ENCODE measurements around the gene TMOD2. TPM values are rescaled to one million over a fixed set of nuclear protein-coding genes. Genes with fewer than 3 reads are reported as not detected.

TMOD2 gene
- total RNA-seq, 1 experiment from 2014 or later = 3.0 TPM

- Histone ChIP-seq H2BK12ac (ENCODE audit: insufficient read length, low read depth, low read length) (no peak overlapping the region), H3K18ac (ENCODE audit: insufficient read length, low read depth, low read length) (no peak overlapping the region), H3K4me2 (ENCODE audit: insufficient read depth, insufficient read length, low read length) (no peak overlapping the region), H2BK15ac (ENCODE audit: low read depth, low read length) (no peak overlapping the region), H3K4me1 (ENCODE audit: insufficient read depth, low read length) (0 out of 2 replicates have a peak, but pooled peaks cover 3% of the 10 kb centered on the region), H3K79me1 (ENCODE audit: insufficient read depth, low read depth, low read length, poor library complexity, severe bottlenecking) (no peaks in the 10 kb centered on the region), H4K8ac (replicated peaks; ENCODE audit: insufficient read length, low read depth, low read length) (no peak overlapping the region), H4K5ac (ENCODE audit: insufficient read length, low read depth, low read length) (no peak overlapping the region), H2BK20ac (ENCODE audit: low read depth, low read length, poor library complexity, severe bottlenecking) (no peak overlapping the region), H3K14ac (ENCODE audit: insufficient read depth, low read length) (no peak overlapping the region), H3K9me3 (ENCODE audit: control insufficient read depth, low read depth, low read length) (no peaks in the 10 kb centered on the region), H3K56ac (ENCODE audit: insufficient read length, low read depth, low read length) (no peak overlapping the region), H2AK5ac (ENCODE audit: insufficient read length, low read length) (no peak overlapping the region), H3K23ac (ENCODE audit: insufficient read length, low read depth, low read length) (no peak overlapping the region), H3K27ac (ENCODE audit: insufficient read length, low read depth, low read length) (no peak overlapping the region), H3K27me3 (ENCODE audit: insufficient read depth, low read length) (no peaks in the 10 kb centered on the region), H3K23me2 (ENCODE audit: insufficient read length, low read depth, low read length, poor library complexity, severe bottlenecking) (no peaks in the 10 kb centered on the region), H3K79me2 (ENCODE audit: insufficient read depth, low read length) (no peaks in the 10 kb centered on the region), H2BK120ac (ENCODE audit: low read depth, low read length, poor library complexity, severe bottlenecking) (no peak overlapping the region), H4K20me1 (ENCODE audit: control insufficient read depth, insufficient read depth, insufficient read length) (no peaks in the 10 kb centered on the region), H4K91ac (ENCODE audit: insufficient read length, low read depth, low read length) (no peak overlapping the region), H3T11ph (ENCODE audit: low read length) (no peak overlapping the region), H3K9ac (ENCODE audit: extremely low read depth, insufficient read length, low read length) (no peak overlapping the region), H3K4ac (ENCODE audit: low read depth, low read length) (no peak overlapping the region), H2BK5ac (ENCODE audit: insufficient read length, low read length) (no peak overlapping the region), H2AFZ (ENCODE audit: low read length) (no peak overlapping the region)
- DNase-seq = no peak
- Mint-ChIP-seq H3K27ac (no peak overlapping the region), H3K4me3 (no peak overlapping the region), H3K36me3 (ENCODE audit: insufficient read depth in 1 of 3, low read depth in 3 of 3) (peaks cover 0 to 10% (median 3%) of the 10 kb centered on the region in 3 experiments; a peak in 2 of 7 replicates), H3K27me3 (ENCODE audit: low read depth) (peaks cover under 1% of the 10 kb centered on the region; the same call in 1 of the 2 replicates), H3K9me3 (peaks cover 10 to 12% of the 10 kb centered on the region in 2 experiments), H3K4me1 (peaks cover 6 to 7% of the 10 kb centered on the region in 2 experiments)
- TF ChIP-seq CTCF (conservative IDR thresholded peaks at IDR 0.05) = no peak
Observed at GRCh38 chr15:51816611-51817010, 65.2 kb downstream of the TMOD2 start.
